GM21528 (cell line): Measurements from ENCODE around the gene CEP41.

Source experiments
- ATAC-seq: cut with Tn5 transposase; IDR thresholded peaks from one replicate; pipeline ENCODE4 v1.9.1; 2021; ENCODE audit warnings: mild to moderate bottlenecking, moderate library complexity; ENCODE audit not compliant: unreplicated experiment, low FRiP score

Gene CEP41

GRCh38 chr7:130356876-130357611 is 83.8 kb downstream of the CEP41 start:
- ATAC-seq, result no peak

- ATAC-seq, result no peak
Observed at GRCh38 chr7:130356121-130356875, 84.5 kb downstream of the CEP41 start.

- ATAC-seq, result no peak
Observed at GRCh38 chr7:130353196-130353595, 87.6 kb downstream of the CEP41 start.

GRCh38 chr7:130352194-130353074 is 88.4 kb downstream of the CEP41 start:
- ATAC-seq, result no peak

- no peak for ATAC-seq
Observed at GRCh38 chr7:130351791-130352090, 89.1 kb downstream of the CEP41 start.

- ATAC-seq, result no peak
Observed at GRCh38 chr7:130350945-130351790, 89.6 kb downstream of the CEP41 start.

- ATAC-seq, result no peak
Observed at GRCh38 chr7:130349911-130350782, 90.7 kb downstream of the CEP41 start.

GRCh38 chr7:130346941-130347340 is 93.9 kb downstream of the CEP41 start:
- ATAC-seq, result no peak

- ATAC-seq, result no peak
Observed at GRCh38 chr7:130346177-130346905, 94.5 kb downstream of the CEP41 start.

GRCh38 chr7:130345725-130346124 is 95.1 kb downstream of the CEP41 start:
- no peak for ATAC-seq

GRCh38 chr7:130345136-130345535 is 95.7 kb downstream of the CEP41 start:
- no peak for ATAC-seq

GRCh38 chr7:130344271-130344866 is 96.4 kb downstream of the CEP41 start, which contains the start of gene CPA5:
CPA5 (plus strand) TSS chr7:130344816; CDS start chr7:130346486, 1,670 bp downstream.
- no peak for ATAC-seq
